GM12801 (cell line): ENCODE measurements around the gene TNNI3.

Experiments
- TF ChIP-seq, protein P1 (sequence below): IDR thresholded peaks from one replicate; pipeline ENCODE4 v1.5.1; 2011; ENCODE audit warnings: control low read depth; ENCODE audit not compliant: insufficient read length; ENCODE audit errors: extremely low read depth

The TNNI3 gene

GRCh38 chr19:55158423-55158822 lies 891 bp upstream of the TNNI3 start:
- TF ChIP-seq, protein P1, sequence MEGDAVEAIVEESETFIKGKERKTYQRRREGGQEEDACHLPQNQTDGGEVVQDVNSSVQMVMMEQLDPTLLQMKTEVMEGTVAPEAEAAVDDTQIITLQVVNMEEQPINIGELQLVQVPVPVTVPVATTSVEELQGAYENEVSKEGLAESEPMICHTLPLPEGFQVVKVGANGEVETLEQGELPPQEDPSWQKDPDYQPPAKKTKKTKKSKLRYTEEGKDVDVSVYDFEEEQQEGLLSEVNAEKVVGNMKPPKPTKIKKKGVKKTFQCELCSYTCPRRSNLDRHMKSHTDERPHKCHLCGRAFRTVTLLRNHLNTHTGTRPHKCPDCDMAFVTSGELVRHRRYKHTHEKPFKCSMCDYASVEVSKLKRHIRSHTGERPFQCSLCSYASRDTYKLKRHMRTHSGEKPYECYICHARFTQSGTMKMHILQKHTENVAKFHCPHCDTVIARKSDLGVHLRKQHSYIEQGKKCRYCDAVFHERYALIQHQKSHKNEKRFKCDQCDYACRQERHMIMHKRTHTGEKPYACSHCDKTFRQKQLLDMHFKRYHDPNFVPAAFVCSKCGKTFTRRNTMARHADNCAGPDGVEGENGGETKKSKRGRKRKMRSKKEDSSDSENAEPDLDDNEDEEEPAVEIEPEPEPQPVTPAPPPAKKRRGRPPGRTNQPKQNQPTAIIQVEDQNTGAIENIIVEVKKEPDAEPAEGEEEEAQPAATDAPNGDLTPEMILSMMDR = no peak

DNA sequence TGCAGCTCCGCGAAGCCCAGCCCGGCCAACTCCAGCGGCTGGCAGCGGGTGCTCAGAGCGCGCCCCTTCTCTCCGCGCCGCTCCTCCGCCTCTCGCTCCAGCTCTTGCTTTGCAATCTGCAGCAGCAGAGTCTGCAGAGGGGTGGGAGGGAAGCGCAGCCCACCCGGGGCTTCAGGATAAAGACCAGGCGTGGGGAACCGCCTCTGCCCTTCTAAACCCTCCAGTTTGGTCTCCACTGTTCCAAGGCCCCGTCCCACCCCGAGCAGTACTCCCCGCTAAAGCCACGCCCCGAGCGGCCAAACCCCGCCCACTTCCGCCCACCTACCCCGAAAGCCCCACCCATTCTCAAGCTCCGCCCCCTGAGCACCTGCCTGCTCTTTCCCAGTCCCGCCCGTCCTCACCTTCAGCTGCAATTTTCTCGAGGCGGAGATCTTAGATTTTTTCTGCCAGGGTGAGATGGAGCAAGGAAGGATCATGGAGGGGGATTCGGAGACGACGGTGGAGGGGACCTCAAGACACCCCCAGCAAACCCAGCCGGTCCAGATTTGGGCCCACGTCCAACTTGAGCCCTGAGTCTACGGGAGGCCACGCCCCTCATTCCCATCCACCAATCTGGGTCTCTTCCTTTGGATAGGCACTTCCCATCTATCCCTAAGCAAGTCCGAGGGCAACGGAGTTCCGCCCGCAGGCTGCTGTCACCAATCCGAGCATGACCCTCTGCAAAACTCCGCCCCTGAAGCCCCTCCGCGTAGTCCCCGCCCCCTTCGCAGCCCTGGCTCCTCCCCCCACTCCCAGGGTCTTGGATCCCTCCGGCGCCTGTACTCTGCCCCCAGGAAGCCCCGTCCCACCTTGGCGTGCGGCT lies 1.1 kb downstream of the TNNI3 start:
- TF ChIP-seq, protein P1 = no peak

- TF ChIP-seq, protein P1 = no peak
Observed at GRCh38 chr19:55153652-55154264, 3.8 kb downstream of the TNNI3 start.

DNA sequence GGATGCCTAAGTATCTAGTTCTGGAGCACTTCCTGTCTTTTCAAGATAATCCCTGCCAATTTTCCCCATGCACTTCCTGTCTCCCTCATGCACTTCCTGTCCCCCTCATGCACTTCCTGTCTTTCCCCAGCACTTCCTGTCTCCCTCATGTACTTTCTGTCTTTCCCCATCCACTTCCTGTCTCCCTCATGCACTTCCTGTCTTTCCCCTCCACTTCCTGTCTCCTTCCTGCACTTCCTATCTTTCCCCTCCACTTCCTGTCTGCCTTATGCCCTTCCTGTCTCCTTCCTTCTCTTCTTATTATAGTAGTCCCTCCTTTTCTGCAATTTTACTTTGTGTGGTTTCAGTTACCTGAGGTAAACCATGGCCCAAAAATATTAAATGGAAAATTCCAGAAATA lies 5.5 kb downstream of the TNNI3 start:
- TF ChIP-seq, protein P1 = no peak

DNA sequence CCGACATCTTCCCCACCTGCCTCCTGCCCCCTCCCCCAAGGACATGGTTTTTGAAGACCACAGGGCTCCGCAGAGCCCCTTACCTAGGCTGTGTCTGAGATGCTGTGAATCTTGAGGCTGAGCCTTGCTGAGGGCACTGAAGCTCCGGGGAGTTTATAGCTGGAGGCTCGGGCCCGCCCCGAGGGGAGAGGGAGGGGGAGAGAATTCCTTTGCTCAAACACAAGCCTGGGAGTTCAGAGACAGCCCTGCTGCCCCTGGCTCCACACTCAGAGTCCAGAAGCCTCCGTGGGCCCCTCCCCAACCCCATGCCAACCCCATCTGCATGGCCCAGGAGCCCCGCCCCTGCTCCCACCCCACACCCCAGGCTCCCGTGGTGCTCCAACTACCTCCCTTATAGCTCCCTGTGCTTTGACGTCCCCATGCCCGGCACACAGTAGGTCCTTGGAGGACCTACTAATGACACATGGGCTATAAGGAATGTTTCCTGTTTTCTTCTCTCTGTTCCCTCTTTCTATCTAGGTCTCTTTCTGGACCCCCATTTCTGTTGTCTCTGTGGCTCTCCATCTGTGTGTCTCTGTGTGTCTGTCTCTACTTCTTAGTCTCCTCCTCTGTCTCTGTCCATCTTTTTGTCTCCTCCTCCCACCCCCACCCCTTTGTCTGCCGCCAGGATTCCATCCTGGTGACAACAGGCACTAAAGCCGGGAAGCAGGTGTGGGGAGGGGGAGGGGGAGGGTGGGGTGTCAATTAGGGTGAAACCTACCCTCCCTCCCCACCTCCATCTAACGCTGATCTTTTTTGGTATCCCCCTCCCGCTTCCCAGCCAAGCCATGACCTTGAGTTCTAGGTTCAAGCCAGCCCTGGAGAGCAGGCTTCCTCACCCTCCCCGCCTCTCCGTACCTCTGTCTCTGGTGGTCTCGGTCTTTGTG lies 8.2 kb downstream of the TNNI3 start, which contains the start of gene TNNT1:
Gene TNNT1 (minus strand): TSS at position 129 of the 926 bp plus-strand sequence. CDS start 2,049 bp downstream, outside the sequence.
- TF ChIP-seq, protein P1 = no peak

- TF ChIP-seq, protein P1 = no peak
Observed at GRCh38 chr19:55147545-55148251, 9.8 kb downstream of the TNNI3 start.
